HCT116 (cell line): ENCODE results near the gene NT5C1B. TPM values are rescaled to one million over a fixed set of nuclear protein-coding genes. Genes with fewer than 3 reads are reported as not detected.
"Not testable (repeated sequence)": the region's sequence is repeated elsewhere in the genome, so short reads cannot be mapped to it uniquely, and the experiment has no call there.

ENCODE experiments used
- ATAC-seq: fragments of 200-7000 bp; cut with Tn5 transposase; 2 replicates; pipeline ENCODE4 v1.9.1; 2020; ENCODE audit warnings: mild to moderate bottlenecking, moderate library complexity
- BruUV-seq: library from RNA; stranded (reverse); fragments of 400-500 nt; replicated peaks from 2 replicates; lab custom pipeline; 2021; lab: Mats Ljungman, UMichigan
- CTCF ChIA-PET: fragments of 300-600 bp; sonication (Branson Sonifier 250); formaldehyde crosslinking; loops from one replicate; lab custom pipeline; 2021; ENCODE audit warnings: antibody characterized with exemption; lab: Charles Lee
- POLR2A ChIA-PET: fragments of 300-600, 350-600 bp; sonication (Branson Sonifier 250); formaldehyde crosslinking; loops from one replicate; lab custom pipeline; 2021; ENCODE audit warnings: antibody characterized with exemption; lab: Charles Lee
- RAD21 ChIA-PET, 2 experiments: fragments of 300-600 bp; sonication (Branson Sonifier 250); formaldehyde crosslinking; loops; one replicate each; lab custom pipeline; 2023; ENCODE audit warnings: low total read pairs in 2 of 2; ENCODE audit not compliant: uncharacterized antibody in 2 of 2, unreplicated experiment in 2 of 2, low non-redundant PET in 1 of 2; lab: Charles Lee
- DNase-seq: peaks from one replicate; pipeline ENCODE4 v3.0.0-alpha.2; 2010; ENCODE audit warnings: low read depth, low spot score
- H2AFZ ChIP-seq: fragments of 200-600 bp; shearing (Covaris generic), sonication (generic); 2 replicates; pipeline ENCODE4 v1.6.1; 2017; ENCODE audit warnings: low read depth, mixed run types, mixed read lengths, antibody characterized with exemption, low read length; ENCODE audit not compliant: poor library complexity, severe bottlenecking
- H3K27ac ChIP-seq: 2 replicates; pipeline ENCODE4 v1.5.1; 2012; ENCODE audit warnings: low read depth, low read length
- H3K27me3 ChIP-seq: fragments of 200-600 bp; sonication (generic); 2 replicates; pipeline ENCODE4 v1.6.1; 2016; ENCODE audit warnings: mixed run types, low read length, mixed read lengths; ENCODE audit not compliant: insufficient read depth
- H3K36me3 ChIP-seq, 2 experiments: fragments of 200-500 bp in 1 of 2; fragments of 200-600 bp in 1 of 2; sonication (Bioruptor generic) in 1 of 2; sonication (generic) in 1 of 2; 2 replicates each; pipeline versions ENCODE4 v1.5.1 to v1.6.1; 2014 to 2016; ENCODE audit warnings: low read length in 2 of 2, inconsistent platforms in 1 of 2, mixed read lengths in 1 of 2, mixed run types in 1 of 2; ENCODE audit not compliant: insufficient read depth in 2 of 2, control insufficient read depth in 1 of 2
- H3K4me1 ChIP-seq, 2 experiments: fragments of 200-600 bp in 1 of 2; sonication (generic) in 1 of 2; 2 replicates each; pipeline versions ENCODE4 v1.5.1 to v1.6.1; 2012 to 2017; ENCODE audit warnings: low read length in 2 of 2, inconsistent platforms in 1 of 2, mild to moderate bottlenecking in 1 of 2, mixed read lengths in 1 of 2, mixed run types in 1 of 2, moderate library complexity in 1 of 2; ENCODE audit not compliant: insufficient read depth in 2 of 2, control insufficient read depth in 1 of 2
- H3K4me2 ChIP-seq: fragments of 200-600 bp; sonication (generic); 2 replicates; pipeline ENCODE4 v1.6.1; 2017; ENCODE audit warnings: mixed run types, low read length, mixed read lengths
- H3K4me3 ChIP-seq, 2 experiments: fragments of 200-600 bp in 1 of 2; sonication (generic) in 1 of 2; replicated peaks in 1 of 2; 2 replicates each; pipeline ENCODE4 v1.5.1; 2011 to 2016; ENCODE audit warnings: low read length in 2 of 2, control low read depth in 1 of 2, low read depth in 1 of 2, mild to moderate bottlenecking in 1 of 2, mixed read lengths in 1 of 2, mixed run types in 1 of 2
- H3K79me2 ChIP-seq: fragments of 200-600 bp; sonication (generic); 2 replicates; pipeline ENCODE4 v1.6.1; 2017; ENCODE audit warnings: mild to moderate bottlenecking, mixed run types, low read length, moderate library complexity, mixed read lengths; ENCODE audit not compliant: insufficient read depth
- H3K9ac ChIP-seq: fragments of 200-600 bp; sonication (generic); 2 replicates; pipeline ENCODE4 v1.6.1; 2016; ENCODE audit warnings: low read length, mixed read lengths
- H3K9me2 ChIP-seq: fragments of 200-600 bp; sonication (generic), shearing (Covaris generic); 2 replicates; pipeline ENCODE4 v1.6.1; 2017; ENCODE audit warnings: mixed run types, mild to moderate bottlenecking, moderate library complexity; ENCODE audit not compliant: insufficient read depth
- H3K9me3 ChIP-seq, 2 experiments: fragments of 200-500 bp in 1 of 2; fragments of 200-600 bp in 1 of 2; sonication (Bioruptor generic) in 1 of 2; sonication (generic) in 1 of 2; 2 replicates each; pipeline ENCODE4 v1.6.1; 2014 to 2017; ENCODE audit warnings: low read length in 2 of 2, mixed read lengths in 2 of 2, inconsistent platforms in 1 of 2, low read depth in 1 of 2, mild to moderate bottlenecking in 1 of 2, mixed run types in 1 of 2, moderate library complexity in 1 of 2; ENCODE audit not compliant: control insufficient read depth in 1 of 2, insufficient read depth in 1 of 2
- H4K20me1 ChIP-seq: fragments of 200-600 bp; sonication (generic), shearing (Covaris generic); 2 replicates; pipeline ENCODE4 v1.6.1; 2017; ENCODE audit warnings: mixed run types, mild to moderate bottlenecking, moderate library complexity; ENCODE audit not compliant: insufficient read depth
- CBX3 ChIP-seq: IDR thresholded peaks from 2 replicates; pipeline ENCODE4 v1.6.1; 2012; ENCODE audit warnings: low read depth
- CEBPB ChIP-seq: IDR thresholded peaks from 2 replicates; pipeline ENCODE4 v1.6.1; 2012; ENCODE audit warnings: low read depth
- ELF1 ChIP-seq: IDR thresholded peaks from 2 replicates; pipeline ENCODE4 v1.6.1; 2012; ENCODE audit warnings: low read depth, borderline replicate concordance
- EZH2 ChIP-seq: fragments of 200-600 bp; sonication (generic); IDR thresholded peaks from 2 replicates; pipeline ENCODE4 v1.6.1; 2017; ENCODE audit warnings: antibody characterized with exemption, mixed run types
- EZH2phosphoT487 ChIP-seq: fragments of 200-600 bp; IDR thresholded peaks from 2 replicates; pipeline ENCODE4 v1.6.1; 2018; ENCODE audit warnings: antibody characterized with exemption, borderline replicate concordance
- FOSL1 ChIP-seq: IDR thresholded peaks from 2 replicates; pipeline ENCODE4 v1.6.1; 2012; ENCODE audit warnings: low read depth
- POLR2A ChIP-seq: IDR thresholded peaks from 2 replicates; pipeline ENCODE4 v1.7.0; 2011; ENCODE audit warnings: borderline replicate concordance; ENCODE audit not compliant: insufficient read depth, insufficient read length; ENCODE audit errors: extremely low read depth
- RAD21 ChIP-seq: IDR thresholded peaks from 2 replicates; pipeline ENCODE4 v1.6.1; 2012; ENCODE audit warnings: low read depth, mild to moderate bottlenecking
- SIN3A ChIP-seq: IDR thresholded peaks from 2 replicates; pipeline ENCODE4 v1.6.1; 2012; ENCODE audit warnings: low read depth
- SRF ChIP-seq: IDR thresholded peaks from 2 replicates; pipeline ENCODE4 v1.6.1; 2012; ENCODE audit warnings: low read depth
- YY1 ChIP-seq: IDR thresholded peaks from 2 replicates; pipeline ENCODE4 v1.6.1; 2011; ENCODE audit warnings: low read length, low read depth, moderate library complexity, mild to moderate bottlenecking; ENCODE audit not compliant: insufficient replicate concordance; ENCODE audit errors: extremely low read depth
- intact Hi-C: fragments of 100-400 bp; cut with micrococcal nuclease; formaldehyde crosslinking; loops from 2 replicates; pipeline ENCODE4 v1.10.0; 2022
- total RNA-seq: library from RNA; stranded (reverse); gene quantifications from one replicate; pipeline ENCODE4 v1.2.1, GENCODE V29; 2021; ENCODE audit not compliant: unreplicated experiment
- TF ChIP-seq, protein P1 (sequence below): IDR thresholded peaks from 2 replicates; pipeline ENCODE4 v1.6.1; 2012; ENCODE audit warnings: low read depth
- TF ChIP-seq, protein P2 (sequence below), 3 experiments: fragments of 200-600 bp in 1 of 3; sonication (generic) in 1 of 3; IDR thresholded peaks in 2 of 3; conservative IDR thresholded peaks in 1 of 3; 2 replicates each; pipeline ENCODE4 v1.5.1; 2012 to 2017; ENCODE audit warnings: low read depth in 2 of 3, low read length in 2 of 3, antibody characterized with exemption in 1 of 3, borderline replicate concordance in 1 of 3, control low read depth in 1 of 3, mild to moderate bottlenecking in 1 of 3, mixed read lengths in 1 of 3, mixed run types in 1 of 3, moderate library complexity in 1 of 3; ENCODE audit not compliant: insufficient read depth in 1 of 3

The NT5C1B gene
- total RNA-seq, 1 experiment from 2014 or later = not detected

DNA sequence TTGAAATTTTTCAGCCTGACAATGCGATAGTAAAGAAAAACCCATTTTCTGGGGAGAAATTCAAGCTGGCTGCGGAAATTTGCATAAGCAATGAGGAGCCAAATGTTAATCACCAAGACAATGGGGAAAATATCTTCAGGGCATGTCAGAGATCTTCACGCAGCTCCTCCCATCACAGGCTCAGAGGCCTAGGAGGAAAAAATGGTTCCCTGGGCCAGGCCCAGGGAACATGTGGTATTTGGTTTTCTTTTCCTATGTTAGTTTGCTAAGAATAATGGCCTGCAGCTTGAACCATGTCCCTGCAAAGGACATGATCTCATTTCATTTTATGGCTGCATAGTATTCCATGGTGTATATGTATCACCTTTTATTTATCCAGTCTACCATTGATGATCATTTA, 43.3 kb upstream of the NT5C1B start:
- H3K9me2 ChIP-seq, DNase-seq, H3K9ac ChIP-seq, H3K36me3 ChIP-seq, H3K27ac ChIP-seq, BruUV-seq, RAD21 ChIA-PET, ATAC-seq, H3K27me3 ChIP-seq, H4K20me1 ChIP-seq, POLR2A ChIA-PET, intact Hi-C loops, H3K4me3 ChIP-seq, H3K4me2 ChIP-seq, H3K4me1 ChIP-seq, H2AFZ ChIP-seq, H3K9me3 ChIP-seq, CTCF ChIA-PET, H3K79me2 ChIP-seq: not testable (repeated sequence)

DNA sequence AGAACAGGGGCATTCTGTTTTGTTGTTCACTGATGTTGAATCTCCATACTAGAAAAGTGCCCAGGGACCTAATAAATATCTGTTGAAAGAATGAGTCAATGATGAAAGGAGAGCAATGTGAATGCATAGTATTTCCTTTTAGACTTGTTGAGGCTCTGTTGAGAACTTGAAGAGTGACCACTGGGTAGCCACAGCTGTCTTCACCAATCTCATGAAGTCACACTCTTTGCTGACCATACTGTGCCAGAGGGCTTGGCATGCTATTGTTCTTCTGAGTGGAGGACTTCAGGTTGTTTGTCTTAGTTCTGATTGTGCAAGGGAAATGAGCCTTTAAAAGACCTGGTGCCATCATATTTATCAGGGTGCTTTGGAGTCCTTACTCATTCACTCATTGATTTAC, 41.6 kb upstream of the NT5C1B start:
- no peaks in the 10 kb centered on the region for H3K27me3 ChIP-seq
- H3K4me3 ChIP-seq = no peak overlapping the region
- H2AFZ ChIP-seq = no peak overlapping the region
- no peaks in the 10 kb centered on the region for H3K36me3 ChIP-seq
- no peaks in the 10 kb centered on the region for H3K79me2 ChIP-seq
- no peaks in the 10 kb centered on the region for H3K9me3 ChIP-seq
- H3K4me1 ChIP-seq = no peaks in the 10 kb centered on the region
- DNase-seq (no peak), ATAC-seq (no peak)
- intact Hi-C loops = no loop called here
- TF ChIP-seq, protein P1, sequence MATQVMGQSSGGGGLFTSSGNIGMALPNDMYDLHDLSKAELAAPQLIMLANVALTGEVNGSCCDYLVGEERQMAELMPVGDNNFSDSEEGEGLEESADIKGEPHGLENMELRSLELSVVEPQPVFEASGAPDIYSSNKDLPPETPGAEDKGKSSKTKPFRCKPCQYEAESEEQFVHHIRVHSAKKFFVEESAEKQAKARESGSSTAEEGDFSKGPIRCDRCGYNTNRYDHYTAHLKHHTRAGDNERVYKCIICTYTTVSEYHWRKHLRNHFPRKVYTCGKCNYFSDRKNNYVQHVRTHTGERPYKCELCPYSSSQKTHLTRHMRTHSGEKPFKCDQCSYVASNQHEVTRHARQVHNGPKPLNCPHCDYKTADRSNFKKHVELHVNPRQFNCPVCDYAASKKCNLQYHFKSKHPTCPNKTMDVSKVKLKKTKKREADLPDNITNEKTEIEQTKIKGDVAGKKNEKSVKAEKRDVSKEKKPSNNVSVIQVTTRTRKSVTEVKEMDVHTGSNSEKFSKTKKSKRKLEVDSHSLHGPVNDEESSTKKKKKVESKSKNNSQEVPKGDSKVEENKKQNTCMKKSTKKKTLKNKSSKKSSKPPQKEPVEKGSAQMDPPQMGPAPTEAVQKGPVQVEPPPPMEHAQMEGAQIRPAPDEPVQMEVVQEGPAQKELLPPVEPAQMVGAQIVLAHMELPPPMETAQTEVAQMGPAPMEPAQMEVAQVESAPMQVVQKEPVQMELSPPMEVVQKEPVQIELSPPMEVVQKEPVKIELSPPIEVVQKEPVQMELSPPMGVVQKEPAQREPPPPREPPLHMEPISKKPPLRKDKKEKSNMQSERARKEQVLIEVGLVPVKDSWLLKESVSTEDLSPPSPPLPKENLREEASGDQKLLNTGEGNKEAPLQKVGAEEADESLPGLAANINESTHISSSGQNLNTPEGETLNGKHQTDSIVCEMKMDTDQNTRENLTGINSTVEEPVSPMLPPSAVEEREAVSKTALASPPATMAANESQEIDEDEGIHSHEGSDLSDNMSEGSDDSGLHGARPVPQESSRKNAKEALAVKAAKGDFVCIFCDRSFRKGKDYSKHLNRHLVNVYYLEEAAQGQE = no peak
- TF ChIP-seq CBX3 (no peak), EZH2 (no peak), YY1 (no peak), ELF1 (no peak), SIN3A (no peak), POLR2A (no peak), CEBPB (no peak), SRF (no peak), FOSL1 (no peak), RAD21 (no peak), EZH2phosphoT487 (no peak)
- TF ChIP-seq, protein P2, sequence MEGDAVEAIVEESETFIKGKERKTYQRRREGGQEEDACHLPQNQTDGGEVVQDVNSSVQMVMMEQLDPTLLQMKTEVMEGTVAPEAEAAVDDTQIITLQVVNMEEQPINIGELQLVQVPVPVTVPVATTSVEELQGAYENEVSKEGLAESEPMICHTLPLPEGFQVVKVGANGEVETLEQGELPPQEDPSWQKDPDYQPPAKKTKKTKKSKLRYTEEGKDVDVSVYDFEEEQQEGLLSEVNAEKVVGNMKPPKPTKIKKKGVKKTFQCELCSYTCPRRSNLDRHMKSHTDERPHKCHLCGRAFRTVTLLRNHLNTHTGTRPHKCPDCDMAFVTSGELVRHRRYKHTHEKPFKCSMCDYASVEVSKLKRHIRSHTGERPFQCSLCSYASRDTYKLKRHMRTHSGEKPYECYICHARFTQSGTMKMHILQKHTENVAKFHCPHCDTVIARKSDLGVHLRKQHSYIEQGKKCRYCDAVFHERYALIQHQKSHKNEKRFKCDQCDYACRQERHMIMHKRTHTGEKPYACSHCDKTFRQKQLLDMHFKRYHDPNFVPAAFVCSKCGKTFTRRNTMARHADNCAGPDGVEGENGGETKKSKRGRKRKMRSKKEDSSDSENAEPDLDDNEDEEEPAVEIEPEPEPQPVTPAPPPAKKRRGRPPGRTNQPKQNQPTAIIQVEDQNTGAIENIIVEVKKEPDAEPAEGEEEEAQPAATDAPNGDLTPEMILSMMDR (IDR thresholded peaks at IDR 0.05 in 2 of 3, conservative IDR thresholded peaks at IDR 0.05 in 1 of 3; ENCODE audit: borderline replicate concordance in 1 of 3, insufficient read depth in 1 of 3, low read depth in 2 of 3, low read length in 2 of 3) = no peak
- no peak overlapping the region for H3K27ac ChIP-seq
- no peak overlapping the region for H3K4me2 ChIP-seq
- ChIA-PET POLR2A (no interaction called here), CTCF (no interaction called here), RAD21 (no interaction called here)
- BruUV-seq = no TSS peak
- no peaks in the 10 kb centered on the region for H4K20me1 ChIP-seq
- H3K9me2 ChIP-seq = no peaks in the 10 kb centered on the region
- no peak overlapping the region for H3K9ac ChIP-seq
